Ascending aorta (tissue), 2 donors: ENCODE results near the gene TRAF3. TPM values are rescaled to one million over a fixed set of nuclear protein-coding genes. Genes with fewer than 3 reads are reported as not detected.
"Not testable (repeated sequence)": the region's sequence is repeated elsewhere in the genome, so short reads cannot be mapped to it uniquely, and the experiment has no call there.

ENCODE experiments used
- DNase-seq, 2 donors: peaks; one replicate each; pipeline ENCODE4 v3.0.0-alpha.2; 2019; ENCODE audit warnings: low spot score in 2 of 2
- H3K27ac ChIP-seq, 2 donors: fragments of 200-600 bp; sonication (generic); one replicate each; pipeline ENCODE4 v1.5.1; 2016 to 2017; ENCODE audit warnings: mild to moderate bottlenecking in 1 of 2
- H3K27me3 ChIP-seq: fragments of 200-600 bp; sonication (generic); one replicate; pipeline ENCODE4 v1.5.1; 2017
- H3K36me3 ChIP-seq, 2 donors: fragments of 200-600 bp; sonication (generic); one replicate each; pipeline ENCODE4 v1.5.1; 2016
- H3K4me1 ChIP-seq, 2 donors: fragments of 200-600 bp; sonication (generic); one replicate each; pipeline ENCODE4 v1.5.1; 2016 to 2017; ENCODE audit warnings: mild to moderate bottlenecking in 1 of 2
- H3K4me3 ChIP-seq, 2 donors: fragments of 200-600 bp; sonication (generic); one replicate each; pipeline ENCODE4 v1.5.1; 2016 to 2017; ENCODE audit warnings: mild to moderate bottlenecking in 1 of 2
- H3K9me3 ChIP-seq, 2 donors: fragments of 200-600 bp; sonication (generic); one replicate each; pipeline ENCODE4 v1.5.1; 2016
- intact Hi-C: fragments of 100-400 bp; cut with DNase I; formaldehyde crosslinking; loops from one replicate; pipeline ENCODE4 v1.15.1; 2023
- total RNA-seq: library from RNA; depleted of rRNA; stranded (reverse); fragments of >200 nt; gene quantifications from one replicate; pipeline ENCODE4 v1.1.0, GENCODE V29; 2016
- TF ChIP-seq, protein P1 (sequence below), 3 experiments: fragments of 200-600 bp in 2 of 3; fragments of 450-650 bp in 1 of 3; sonication (generic) in 2 of 3; IDR thresholded peaks; one replicate each; pipeline ENCODE4 v1.5.1; 2016 to 2019; ENCODE audit warnings: antibody characterized with exemption in 3 of 3, mild to moderate bottlenecking in 1 of 3, moderate library complexity in 1 of 3

TRAF3 gene
- total RNA-seq, 1 donor from 2014 or later: 12.2 TPM

DNA sequence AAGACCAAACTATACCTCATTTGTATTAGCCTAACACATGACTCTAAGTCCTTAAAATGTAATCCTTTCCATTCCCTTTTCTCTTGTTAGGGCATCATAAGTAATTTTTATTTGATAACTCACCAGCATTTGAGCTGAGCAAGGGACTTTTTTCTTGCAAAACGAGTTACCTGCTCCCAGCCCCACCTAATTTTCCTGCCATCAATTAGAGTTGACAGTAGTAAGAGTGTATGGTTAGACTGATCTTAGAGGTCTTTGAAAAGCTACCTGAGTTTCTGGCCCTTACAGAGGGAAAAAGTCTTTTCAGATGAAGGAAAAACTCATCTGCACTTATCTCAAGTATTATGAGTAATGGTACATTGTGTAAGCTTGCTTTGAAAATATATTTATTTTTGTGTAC lies 111.5 kb downstream of the TRAF3 start:
- H3K4me3 ChIP-seq: no peak overlapping the region
- intact Hi-C loops: no loop called here
- no peaks in the 10 kb centered on the region for H3K27me3 ChIP-seq
- peaks cover 0 to 13% of the 10 kb centered on the region in 2 donors for H3K36me3 ChIP-seq
- TF ChIP-seq, protein P1, sequence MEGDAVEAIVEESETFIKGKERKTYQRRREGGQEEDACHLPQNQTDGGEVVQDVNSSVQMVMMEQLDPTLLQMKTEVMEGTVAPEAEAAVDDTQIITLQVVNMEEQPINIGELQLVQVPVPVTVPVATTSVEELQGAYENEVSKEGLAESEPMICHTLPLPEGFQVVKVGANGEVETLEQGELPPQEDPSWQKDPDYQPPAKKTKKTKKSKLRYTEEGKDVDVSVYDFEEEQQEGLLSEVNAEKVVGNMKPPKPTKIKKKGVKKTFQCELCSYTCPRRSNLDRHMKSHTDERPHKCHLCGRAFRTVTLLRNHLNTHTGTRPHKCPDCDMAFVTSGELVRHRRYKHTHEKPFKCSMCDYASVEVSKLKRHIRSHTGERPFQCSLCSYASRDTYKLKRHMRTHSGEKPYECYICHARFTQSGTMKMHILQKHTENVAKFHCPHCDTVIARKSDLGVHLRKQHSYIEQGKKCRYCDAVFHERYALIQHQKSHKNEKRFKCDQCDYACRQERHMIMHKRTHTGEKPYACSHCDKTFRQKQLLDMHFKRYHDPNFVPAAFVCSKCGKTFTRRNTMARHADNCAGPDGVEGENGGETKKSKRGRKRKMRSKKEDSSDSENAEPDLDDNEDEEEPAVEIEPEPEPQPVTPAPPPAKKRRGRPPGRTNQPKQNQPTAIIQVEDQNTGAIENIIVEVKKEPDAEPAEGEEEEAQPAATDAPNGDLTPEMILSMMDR (IDR thresholded peaks at IDR 0.05): no peak
- no peak overlapping the region for H3K27ac ChIP-seq
- DNase-seq: no peak
- no peaks in the 10 kb centered on the region for H3K4me1 ChIP-seq
- H3K9me3 ChIP-seq: no peaks in the 10 kb centered on the region

DNA sequence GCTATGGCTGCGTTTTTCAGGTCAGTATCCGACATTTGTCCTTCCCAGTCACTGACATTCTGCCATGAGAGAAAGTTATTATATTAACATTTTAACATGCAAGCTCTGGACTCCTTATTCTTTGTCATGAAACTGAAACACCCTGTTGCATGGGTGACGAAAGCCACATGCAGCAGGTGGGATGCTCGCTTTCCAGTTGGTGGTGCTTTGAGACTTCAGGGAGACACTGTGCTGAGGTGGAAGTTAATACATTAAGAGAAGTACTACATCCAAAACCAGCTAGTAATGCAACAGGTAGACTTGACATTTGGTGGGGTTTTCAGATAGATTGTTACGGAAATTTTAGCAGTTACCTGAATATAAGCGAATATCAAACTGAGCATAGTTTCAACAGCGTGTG lies 112.4 kb downstream of the TRAF3 start:
- H3K4me1 ChIP-seq: no peaks in the 10 kb centered on the region
- intact Hi-C loops: no loop called here
- no peaks in the 10 kb centered on the region for H3K9me3 ChIP-seq
- no peak for DNase-seq
- no peak overlapping the region for H3K4me3 ChIP-seq
- no peak overlapping the region for H3K27ac ChIP-seq
- TF ChIP-seq, protein P1 (IDR thresholded peaks at IDR 0.05): no peak
- no peaks in the 10 kb centered on the region for H3K27me3 ChIP-seq
- peaks cover 0 to 13% of the 10 kb centered on the region in 2 donors for H3K36me3 ChIP-seq

DNA sequence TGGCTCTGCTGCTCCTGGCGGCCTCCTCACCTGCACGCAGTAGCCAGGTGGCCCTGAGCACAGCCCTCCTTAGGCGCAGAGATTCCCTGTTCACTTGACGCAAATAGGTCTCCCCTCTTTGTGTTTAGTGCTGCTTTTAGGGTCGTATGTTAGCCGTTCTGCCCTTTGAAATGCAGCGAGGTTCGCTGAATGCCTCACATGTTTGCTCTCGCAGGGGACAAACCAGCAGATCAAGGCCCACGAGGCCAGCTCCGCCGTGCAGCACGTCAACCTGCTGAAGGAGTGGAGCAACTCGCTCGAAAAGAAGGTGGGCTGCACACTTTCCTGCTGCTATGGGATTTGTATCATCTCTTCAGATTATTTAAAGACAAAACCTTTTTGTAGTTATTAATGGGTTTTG lies 113.9 kb downstream of the TRAF3 start:
- intact Hi-C loops: no loop called here
- TF ChIP-seq, protein P1 (IDR thresholded peaks at IDR 0.05): no peak
- H3K27ac ChIP-seq: no peak overlapping the region
- no peak for DNase-seq
- no peaks in the 10 kb centered on the region for H3K27me3 ChIP-seq
- H3K4me1 ChIP-seq: no peaks in the 10 kb centered on the region
- no peaks in the 10 kb centered on the region for H3K9me3 ChIP-seq
- peaks cover 0 to 8% of the 10 kb centered on the region in 2 donors for H3K36me3 ChIP-seq
- H3K4me3 ChIP-seq: no peak overlapping the region

DNA sequence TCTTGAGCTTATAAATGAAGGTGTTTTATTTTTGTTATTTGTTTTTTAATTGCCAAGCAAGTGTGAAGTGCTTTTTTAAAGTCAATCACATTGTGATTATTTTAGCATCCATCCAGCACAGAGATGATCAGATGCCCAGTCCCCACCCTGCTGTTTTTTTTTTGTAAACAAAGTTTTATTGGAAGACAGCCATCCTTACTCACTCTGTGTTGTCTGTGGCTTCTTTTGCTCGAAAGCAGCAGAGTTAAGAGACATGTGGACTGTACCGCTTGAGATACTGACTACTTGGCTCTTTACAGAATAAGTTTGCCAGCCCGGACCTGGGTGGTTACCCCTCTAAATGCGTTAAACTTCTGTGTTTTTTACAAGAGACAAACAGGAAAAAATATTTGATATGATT lies 114.3 kb downstream of the TRAF3 start:
- no peaks in the 10 kb centered on the region for H3K9me3 ChIP-seq
- no peak overlapping the region for H3K4me3 ChIP-seq
- no peak for DNase-seq
- TF ChIP-seq, protein P1 (IDR thresholded peaks at IDR 0.05): no peak
- H3K27me3 ChIP-seq: no peaks in the 10 kb centered on the region
- intact Hi-C loops: no loop called here
- H3K36me3 ChIP-seq: peaks cover 0 to 6% of the 10 kb centered on the region in 2 donors
- H3K27ac ChIP-seq: no peak overlapping the region
- no peaks in the 10 kb centered on the region for H3K4me1 ChIP-seq

DNA sequence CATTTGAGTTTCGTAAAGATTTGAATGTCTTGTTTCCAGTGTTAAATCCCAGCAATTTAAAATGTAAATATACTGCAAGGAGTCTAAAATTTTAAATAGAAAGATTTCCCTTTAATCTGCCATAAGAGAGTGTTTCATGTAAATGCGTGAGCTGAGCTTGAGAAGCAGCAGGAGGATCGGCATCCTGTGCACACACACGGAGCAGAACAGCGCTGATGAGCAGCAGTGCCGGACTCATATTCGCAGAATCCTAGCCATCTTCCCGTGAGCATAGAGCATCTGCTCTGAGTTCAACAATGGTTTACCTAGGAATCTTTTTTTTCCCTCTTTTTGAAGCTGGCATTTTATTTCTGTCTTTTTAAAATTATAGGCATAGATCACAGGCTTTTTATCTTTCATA lies 115.4 kb downstream of the TRAF3 start:
- intact Hi-C loops: no loop called here
- TF ChIP-seq, protein P1 (IDR thresholded peaks at IDR 0.05): no peak
- DNase-seq: no peak
- H3K4me1 ChIP-seq: no peaks in the 10 kb centered on the region
- H3K36me3 ChIP-seq: peaks cover 0 to 12% of the 10 kb centered on the region in 2 donors
- no peaks in the 10 kb centered on the region for H3K9me3 ChIP-seq
- no peak overlapping the region for H3K4me3 ChIP-seq
- H3K27me3 ChIP-seq: no peaks in the 10 kb centered on the region
- H3K27ac ChIP-seq: no peak overlapping the region

DNA sequence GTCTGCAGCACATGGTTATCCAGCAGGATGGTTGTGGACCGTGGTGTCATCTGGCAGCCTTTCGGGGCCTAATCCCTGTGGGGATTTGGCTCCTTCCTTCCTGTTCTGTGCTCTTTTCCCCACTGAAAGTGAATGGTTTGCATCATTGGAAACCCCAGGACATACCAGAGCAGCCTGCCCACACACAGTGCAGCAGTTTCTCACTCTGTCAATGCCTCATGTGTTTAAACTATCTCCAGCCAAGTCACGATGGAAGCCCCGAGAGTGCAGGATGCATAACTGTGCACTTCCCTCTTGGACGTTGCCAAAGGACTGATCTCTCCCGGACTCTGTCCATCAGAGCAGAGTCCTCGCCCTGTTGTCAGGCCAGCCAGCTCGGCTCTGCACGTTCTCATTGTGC lies 116.2 kb downstream of the TRAF3 start:
- Histone ChIP-seq H3K9me3 (no peaks in the 10 kb centered on the region), H3K36me3 (peaks cover 0 to 13% of the 10 kb centered on the region in 2 donors), H3K4me3 (no peak overlapping the region), H3K27me3 (no peaks in the 10 kb centered on the region), H3K27ac (no peak overlapping the region), H3K4me1 (no peaks in the 10 kb centered on the region)
- intact Hi-C loops: no loop called here
- no peak for DNase-seq
- TF ChIP-seq, protein P1 (IDR thresholded peaks at IDR 0.05): no peak

DNA sequence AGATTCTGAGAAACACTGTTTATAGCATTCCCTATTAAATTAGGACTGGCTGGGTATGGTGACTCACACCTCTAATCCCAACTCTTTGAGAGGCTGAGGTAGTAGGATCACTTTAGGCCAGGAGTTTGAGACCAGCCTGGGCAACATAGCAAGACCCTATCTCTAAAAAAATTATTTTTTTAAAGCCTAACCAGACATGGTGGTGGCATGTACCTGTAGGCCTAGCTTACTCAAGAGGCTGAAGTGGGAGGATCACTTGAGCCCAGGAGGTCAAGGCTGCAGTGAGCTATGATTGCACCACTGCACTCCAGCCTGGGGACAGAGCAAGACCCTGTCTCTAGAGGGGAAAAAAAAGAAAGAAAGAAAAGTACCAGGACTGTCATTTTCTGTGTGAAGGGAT lies 119.5 kb downstream of the TRAF3 start:
- DNase-seq, H3K4me3 ChIP-seq: not testable (repeated sequence)
- peaks cover 4 to 15% of the 10 kb centered on the region in 2 donors for H3K36me3 ChIP-seq

More for the DNA sequence above, 119.5 kb downstream of the TRAF3 start:
- H3K9me3 ChIP-seq, H3K4me1 ChIP-seq, intact Hi-C loops, H3K27me3 ChIP-seq, H3K27ac ChIP-seq: not testable (repeated sequence)
